Skin of body (tissue), 2 donors: ENCODE results near the gene LHPP. TPM values are rescaled to one million over a fixed set of nuclear protein-coding genes. Genes with fewer than 3 reads are reported as not detected.

ENCODE experiments used
- DNase-seq: peaks from one replicate; lab custom pipeline; 2025; lab: John Stamatoyannopoulos, UW
- total RNA-seq: library from RNA; depleted of rRNA; stranded (reverse); fragments of >200 nt; gene quantifications from one replicate; pipeline ENCODE4 v1.2.3, GENCODE V29; 2014

LHPP gene
- total RNA-seq, 1 donor from 2014 or later, result 7.7 TPM

DNA sequence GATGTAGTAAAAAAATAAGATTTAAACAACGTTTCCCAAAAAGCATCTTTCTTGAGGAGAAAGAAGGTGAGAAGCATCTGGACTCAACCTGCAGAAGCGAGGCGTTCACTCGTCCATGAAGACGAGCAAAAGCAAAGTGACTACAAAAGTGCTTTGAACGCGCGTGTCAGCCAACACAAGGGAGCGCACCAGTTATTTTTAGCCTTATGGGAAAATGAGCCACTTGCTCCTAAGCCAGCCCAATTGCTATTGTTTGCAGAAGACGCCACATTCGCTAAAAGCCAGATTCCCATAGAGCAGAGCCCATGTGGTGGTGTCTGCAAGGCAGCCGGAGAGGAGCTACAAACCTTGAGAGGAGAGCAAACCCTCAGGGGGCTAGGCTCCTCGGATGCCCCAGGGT lies 160.0 kb downstream of the LHPP start:
- DNase-seq, result peak; percentile 43

GRCh38 chr10:124622158-124622557 lies 160.5 kb downstream of the LHPP start:
- no peak for DNase-seq

- no peak for DNase-seq
Measured at GRCh38 chr10:124622866-124623536, 161.4 kb downstream of the LHPP start.

GRCh38 chr10:124624006-124624405 lies 162.4 kb downstream of the LHPP start:
- no peak for DNase-seq

GRCh38 chr10:124624466-124624865 lies 162.8 kb downstream of the LHPP start:
- no peak for DNase-seq

- no peak for DNase-seq
Measured at GRCh38 chr10:124624895-124625294, 163.3 kb downstream of the LHPP start.

GRCh38 chr10:124625831-124626238 lies 164.2 kb downstream of the LHPP start:
- DNase-seq, result no peak

DNA sequence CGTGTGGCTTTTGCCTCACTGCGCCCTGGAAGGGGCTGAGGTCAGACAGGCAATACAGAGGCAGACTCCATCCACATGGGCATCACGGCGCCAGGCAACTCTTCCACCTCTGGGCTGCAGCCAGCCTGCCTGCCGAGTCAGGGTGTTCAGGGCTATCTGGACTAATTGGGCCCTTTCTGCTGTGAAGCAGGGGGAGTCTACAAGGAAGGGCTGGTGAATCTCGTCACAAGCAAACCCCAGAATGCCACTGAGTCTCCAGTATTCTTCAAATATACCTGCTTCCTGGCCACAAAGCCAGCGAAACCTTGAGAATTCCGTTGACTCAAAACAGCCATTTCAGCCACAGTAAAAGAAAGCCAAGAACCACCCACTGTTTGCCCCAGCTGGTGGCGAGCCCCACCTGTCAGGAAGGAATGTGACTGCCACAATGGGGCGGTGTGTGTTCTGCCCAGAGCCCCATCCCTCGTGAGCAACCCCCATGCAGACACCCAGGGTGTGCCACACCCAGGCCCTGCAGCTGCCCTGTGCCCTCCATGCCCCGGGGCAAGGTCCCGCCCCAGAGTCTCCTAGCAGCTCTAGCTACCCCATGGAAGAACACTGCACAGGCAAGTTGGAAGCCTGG lies 165.2 kb downstream of the LHPP start:
- DNase-seq, result no peak

DNA sequence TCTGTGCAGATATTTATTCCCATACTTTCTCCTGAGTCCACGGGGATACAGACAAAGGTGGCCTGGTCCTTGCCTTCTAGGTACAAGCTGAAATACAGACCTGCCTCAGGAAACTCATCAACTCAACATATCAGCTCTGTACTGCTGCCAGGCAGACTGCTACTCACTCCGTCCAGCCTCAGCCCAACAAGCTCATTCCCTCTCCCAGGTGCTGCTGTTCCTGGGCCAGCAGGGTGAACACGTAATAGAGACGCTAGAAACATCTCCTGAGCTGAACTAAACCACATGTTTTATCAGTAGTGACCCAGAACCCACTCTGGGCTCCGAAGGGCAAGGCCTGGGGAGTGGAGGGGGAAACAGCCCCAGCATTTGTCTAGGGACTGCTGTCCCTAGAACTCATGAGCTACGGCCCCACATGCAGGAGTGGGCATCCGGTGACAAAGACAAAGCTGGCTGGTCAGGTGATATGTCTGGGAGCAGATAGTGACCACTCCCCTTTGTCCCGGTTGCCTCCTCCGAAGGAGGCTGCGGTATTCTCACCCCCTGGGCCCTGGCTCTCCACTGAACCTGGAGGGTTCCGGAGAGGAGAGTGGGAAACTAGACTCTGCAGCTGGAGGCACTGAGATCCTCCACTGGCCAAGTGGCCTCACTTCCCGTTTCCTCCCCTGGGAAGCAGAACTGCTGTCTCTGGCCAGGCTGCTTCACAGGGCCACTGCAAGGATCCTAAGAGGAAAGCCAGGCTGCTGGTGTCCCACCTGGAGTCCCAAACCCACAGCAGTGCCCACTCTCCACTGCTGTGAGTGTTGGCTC lies 166.4 kb downstream of the LHPP start:
- DNase-seq, result no peak

- DNase-seq, result no peak
Measured at GRCh38 chr10:124628676-124629021, 167.0 kb downstream of the LHPP start.

- peak; percentile 22 for DNase-seq
Measured at GRCh38 chr10:124629415-124629814, 167.8 kb downstream of the LHPP start.

- no peak for DNase-seq
Measured at GRCh38 chr10:124629842-124630241, 168.2 kb downstream of the LHPP start.

- no peak for DNase-seq
Measured at GRCh38 chr10:124630551-124630950, 168.9 kb downstream of the LHPP start.

DNA sequence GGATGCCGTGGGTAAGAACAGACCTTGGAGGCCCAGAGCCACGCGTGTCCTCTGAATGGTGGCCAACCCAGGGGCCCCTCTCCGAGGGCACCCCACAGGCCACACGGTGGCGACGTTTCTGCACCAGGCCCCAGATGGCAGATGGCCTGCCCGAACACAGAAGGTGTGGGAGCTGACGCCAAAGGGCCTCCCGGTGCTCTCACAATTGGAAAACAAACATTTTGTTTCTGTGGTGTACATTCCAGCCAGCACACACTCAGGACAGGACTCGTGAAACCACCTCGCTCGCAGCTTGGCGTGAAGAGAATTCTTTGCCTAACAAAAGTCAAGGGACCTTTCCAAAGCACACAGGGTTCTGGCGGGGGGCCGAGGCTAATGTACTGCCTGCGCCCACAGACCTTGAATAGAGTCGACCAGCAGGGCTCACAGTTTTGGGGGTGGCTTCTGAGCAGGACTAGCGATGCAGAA lies 170.5 kb downstream of the LHPP start:
- no peak for DNase-seq

GRCh38 chr10:124632566-124632965 lies 170.9 kb downstream of the LHPP start:
- no peak for DNase-seq

GRCh38 chr10:124636271-124636995 lies 174.8 kb downstream of the LHPP start:
- no peak for DNase-seq

- no peak for DNase-seq
Measured at GRCh38 chr10:124637091-124637700, 175.6 kb downstream of the LHPP start.

DNA sequence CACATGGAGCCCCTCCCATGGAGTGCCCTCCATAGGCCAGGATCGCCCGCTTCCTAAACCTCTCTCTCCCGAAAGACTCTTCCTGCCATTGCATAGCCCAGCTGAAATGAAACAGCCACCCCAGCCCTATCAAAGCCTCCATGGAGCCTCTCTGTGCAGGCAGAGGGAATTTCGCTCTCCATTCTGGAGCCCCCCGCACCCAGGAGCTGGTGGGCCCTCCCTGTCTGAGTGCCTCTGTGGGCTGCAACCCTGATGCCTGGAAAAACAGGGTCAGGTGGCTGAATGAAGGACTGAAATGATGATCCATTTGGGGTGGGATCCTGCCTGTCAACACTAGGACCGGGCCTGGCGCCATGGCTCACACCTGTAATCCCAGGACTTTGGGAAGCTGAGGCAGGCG lies 176.1 kb downstream of the LHPP start:
- no peak for DNase-seq

DNA sequence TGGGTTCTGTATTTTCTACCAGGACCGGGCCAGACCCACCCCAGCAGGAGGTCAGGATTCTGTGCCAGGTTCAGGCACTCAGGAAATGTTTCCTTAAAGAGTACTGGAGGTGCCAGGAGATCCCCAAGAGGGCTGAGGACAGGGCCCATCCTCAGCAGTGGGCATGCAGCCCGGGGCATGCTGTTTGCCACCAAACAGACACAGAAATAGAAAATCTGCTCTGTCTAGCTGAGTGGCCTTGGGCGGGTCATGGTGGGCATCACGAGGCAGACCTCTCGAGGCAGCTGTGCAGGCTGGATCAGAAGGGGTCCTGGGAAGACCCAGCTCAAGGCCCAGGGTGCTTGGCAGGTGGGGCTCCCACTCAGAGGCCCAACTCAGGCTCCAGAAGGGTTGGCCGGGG lies 177.6 kb downstream of the LHPP start:
- DNase-seq, result no peak

DNA sequence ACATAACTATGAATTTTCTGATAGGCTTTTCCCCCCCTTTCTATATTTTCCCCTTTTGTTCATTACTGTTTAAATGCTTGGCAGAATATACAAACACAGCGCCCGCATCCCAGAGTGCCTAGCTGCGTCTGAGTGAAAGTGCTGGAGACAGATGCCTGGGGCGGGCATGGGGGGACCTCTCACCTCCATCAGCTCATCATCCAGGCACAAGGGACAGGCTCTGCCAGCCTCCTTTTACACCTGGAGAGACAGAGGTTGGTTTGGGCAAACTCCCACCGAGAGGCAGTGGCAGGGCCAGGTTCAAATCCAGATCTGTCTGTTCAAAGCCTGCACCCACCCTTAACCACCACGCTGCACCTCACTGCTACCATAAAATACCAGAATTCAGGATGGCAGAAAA lies 178.0 kb downstream of the LHPP start:
- no peak for DNase-seq

DNA sequence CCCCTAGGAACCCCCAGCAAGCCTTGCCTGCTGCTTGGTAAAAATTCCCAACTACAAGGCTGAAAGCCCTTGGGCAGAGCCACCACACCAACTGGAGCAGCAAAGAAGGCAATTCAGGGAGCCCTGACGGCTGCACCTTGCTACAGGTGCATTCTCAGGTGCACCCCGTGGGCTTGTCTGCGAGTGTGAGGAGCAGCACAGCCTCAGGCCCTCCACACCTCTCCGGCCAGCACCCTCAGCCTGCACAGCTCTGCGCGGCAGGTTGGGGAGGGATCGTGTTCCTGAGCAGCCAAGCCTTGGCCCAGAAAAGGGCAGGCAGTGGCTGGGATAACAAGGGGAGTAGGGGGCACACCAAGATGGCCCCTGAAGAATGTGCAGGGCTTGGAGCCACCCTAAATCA lies 178.4 kb downstream of the LHPP start:
- DNase-seq, result no peak
